Suppressor macrophage (primary cell): ENCODE data around the gene ALLC.
A peak's percentile ranks its signal among the peaks of the same experiment; 100 is the strongest.

Experiments used
- DNase-seq, 4 experiments: peaks; one replicate each; pipeline ENCODE4 v3.0.0-alpha.2; 2020 to 2022

ALLC gene

DNA sequence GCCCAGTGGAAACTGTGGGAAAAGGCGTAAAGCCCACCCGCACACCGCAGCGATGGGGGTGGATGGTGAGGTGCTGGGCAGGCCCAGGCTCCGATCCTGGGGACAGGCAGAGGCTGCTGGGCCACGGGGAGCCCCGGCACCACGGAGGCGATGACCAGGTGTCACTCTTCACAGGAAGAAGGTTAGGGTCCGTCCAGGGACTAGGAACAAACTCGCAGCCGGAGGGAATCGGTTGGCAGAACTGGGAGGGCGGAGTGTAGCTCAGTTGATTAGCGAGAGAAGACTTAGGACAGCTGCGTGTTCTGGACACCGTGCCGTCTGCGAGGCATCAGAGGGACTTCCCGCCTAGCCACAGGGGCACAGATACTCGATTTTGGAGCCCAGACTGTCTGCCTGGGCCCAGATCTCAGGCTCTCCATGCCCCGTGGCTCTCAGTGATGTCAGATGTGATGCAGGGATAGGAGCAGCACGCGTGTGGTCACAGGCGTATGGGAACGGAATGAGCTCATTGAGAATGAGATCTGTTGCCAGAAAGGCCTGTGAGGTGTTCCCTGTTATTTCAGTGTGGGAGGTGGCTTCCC, 16.1 kb upstream of the ALLC start:
- DNase-seq = no peak

DNA sequence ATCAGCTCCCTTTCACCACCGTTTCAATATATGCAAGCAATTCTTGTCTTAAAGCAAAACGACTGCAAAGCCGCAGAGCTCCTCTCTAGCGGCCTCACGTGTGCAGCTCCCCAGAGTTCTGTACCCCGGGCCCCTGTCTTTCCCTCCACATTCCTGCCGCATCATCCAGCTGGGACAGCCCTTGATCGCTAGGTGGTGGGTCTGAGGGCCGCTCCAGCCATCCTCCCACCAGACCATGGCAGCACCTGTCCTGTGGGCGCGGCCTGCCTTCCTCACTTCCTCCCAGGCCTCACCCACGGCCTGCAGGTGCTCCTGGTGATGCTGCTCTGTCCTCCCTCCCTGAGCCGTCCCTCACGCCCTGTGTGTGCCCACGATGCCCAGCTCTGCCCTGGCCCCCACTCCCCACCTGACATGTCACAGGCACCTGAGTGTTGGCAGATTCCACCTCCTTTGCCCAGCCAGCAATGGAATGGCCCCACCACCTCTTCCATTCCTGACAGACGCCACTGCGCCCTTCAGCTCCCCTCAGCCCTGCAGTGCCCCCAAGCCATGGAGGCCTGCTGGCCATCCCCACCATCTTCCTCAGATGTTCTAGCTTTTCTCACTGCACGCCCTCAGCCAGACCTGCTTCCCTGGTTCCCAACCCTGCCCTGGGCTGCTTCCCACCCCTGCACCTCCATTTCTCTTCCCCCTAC, 15.3 kb upstream of the ALLC start:
- no peak for DNase-seq

DNA sequence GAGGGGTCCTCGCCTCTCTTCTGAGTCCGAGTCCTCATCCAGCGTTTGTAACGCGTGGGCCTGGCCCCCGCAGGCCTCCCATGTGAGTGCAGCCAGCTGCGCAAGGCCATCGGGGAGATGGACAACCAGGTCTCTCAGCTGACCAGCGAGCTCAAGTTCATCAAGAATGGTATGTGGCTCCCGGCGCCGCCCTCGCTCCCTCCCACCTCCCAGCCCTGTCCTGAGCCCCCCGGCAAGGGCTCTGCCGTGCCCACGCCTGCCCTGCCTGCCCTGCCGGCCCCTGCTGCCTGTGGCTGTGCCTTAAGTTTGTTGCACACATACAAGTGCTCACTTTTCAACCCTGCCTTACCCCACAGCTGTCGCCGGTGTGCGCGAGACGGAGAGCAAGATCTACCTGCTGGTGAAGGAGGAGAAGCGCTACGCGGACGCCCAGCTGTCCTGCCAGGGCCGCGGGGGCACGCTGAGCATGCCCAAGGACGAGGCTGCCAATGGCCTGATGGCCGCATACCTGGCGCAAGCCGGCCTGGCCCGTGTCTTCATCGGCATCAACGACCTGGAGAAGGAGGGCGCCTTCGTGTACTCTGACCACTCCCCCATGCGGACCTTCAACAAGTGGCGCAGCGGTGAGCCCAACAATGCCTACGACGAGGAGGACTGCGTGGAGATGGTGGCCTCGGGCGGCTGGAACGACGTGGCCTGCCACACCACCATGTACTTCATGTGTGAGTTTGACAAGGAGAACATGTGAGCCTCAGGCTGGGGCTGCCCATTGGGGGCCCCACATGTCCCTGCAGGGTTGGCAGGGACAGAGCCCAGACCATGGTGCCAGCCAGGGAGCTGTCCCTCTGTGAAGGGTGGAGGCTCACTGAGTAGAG, 14.4 kb upstream of the ALLC start:
- no peak for DNase-seq

DNA sequence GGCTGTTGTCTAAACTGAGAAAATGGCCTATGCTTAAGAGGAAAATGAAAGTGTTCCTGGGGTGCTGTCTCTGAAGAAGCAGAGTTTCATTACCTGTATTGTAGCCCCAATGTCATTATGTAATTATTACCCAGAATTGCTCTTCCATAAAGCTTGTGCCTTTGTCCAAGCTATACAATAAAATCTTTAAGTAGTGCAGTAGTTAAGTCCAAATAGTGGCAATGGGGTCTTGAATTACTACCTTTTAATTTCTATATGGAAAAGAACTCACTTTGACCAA, 13.8 kb upstream of the ALLC start:
- no peak for DNase-seq

DNA sequence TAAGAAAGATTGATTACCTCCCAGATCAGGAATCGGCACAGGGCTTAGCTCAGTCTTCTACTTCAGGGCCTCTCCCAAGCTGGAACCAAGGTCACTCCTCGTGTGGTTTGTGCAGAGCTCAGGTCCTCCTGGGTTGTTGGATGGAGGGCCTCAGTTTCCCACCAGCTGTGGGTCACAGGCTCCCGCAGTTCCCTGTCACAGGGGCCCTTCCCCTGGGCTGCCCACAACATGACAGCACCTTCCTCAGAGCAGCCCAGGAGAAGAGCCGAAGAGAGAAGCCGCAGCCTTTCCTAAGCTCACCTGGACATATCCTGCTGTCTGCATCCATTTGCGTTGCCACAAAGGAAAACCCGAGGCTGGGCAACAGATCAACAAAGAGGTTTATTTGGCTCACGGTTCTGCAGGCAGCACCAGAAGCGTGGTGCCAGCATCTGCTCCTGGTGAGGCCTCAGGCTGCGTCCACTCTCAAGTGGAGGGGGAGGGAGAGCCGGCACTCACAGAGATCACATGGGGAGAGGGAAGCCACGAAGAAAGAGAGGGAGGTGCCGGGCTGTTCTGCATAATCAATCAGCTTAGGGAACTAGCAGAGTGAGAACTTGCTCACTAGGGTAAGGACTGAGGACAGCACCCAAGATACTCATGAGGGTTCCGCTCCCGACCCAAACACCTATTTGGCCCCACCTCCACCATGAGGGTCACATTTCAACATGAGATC, 13.0 kb upstream of the ALLC start:
- no peak for DNase-seq

DNA sequence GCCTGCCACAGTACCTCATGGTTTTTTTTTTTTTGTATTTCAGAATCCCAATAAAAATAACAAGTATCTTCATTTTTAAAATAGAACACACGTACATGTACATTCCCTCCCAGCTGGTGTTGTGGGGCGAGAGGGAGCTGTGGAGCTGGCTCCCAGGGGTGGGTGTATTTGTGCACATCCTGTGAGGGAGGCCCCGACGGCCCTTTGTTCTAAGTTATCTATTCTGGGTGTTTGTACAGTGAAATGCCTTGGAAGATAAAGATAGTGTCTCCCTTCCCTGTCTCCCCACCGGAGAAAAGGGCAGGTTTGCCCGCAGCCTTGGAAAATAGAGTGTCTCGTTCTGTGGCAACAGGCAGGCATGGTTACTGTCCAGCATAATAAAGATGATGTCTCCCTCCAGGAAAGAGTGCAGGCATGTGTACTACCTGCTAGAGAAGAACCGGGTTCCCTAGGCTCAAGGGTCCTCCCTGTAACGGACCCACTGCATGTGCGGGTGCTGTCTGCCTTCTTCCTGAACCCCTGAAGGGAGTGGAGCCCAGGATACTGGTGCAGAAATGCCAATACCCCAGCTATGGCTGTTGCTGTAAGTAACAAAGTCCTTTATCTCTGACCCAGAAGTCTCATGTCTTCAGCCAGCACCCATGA, 12.1 kb upstream of the ALLC start:
- no peak for DNase-seq

DNA sequence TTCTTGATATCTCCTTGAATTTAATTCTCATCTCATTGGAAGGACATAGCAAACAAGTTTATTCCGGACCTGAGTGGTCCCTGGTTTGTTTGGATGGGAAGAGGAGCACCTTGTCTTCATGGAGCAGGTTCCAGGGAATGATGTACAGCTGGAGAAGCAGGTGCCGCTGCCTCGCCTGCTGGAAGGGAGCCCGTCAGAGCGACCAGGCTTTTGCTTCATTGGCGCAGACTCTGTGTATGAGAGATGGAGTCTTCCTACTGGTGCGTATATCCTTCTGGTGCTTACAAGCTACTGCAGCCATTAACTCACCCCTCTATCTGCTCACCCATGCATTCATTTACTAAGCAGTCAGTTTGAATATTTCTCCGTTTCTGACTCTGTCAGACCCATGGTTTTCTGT, 11.6 kb upstream of the ALLC start:
- no peak for DNase-seq

DNA sequence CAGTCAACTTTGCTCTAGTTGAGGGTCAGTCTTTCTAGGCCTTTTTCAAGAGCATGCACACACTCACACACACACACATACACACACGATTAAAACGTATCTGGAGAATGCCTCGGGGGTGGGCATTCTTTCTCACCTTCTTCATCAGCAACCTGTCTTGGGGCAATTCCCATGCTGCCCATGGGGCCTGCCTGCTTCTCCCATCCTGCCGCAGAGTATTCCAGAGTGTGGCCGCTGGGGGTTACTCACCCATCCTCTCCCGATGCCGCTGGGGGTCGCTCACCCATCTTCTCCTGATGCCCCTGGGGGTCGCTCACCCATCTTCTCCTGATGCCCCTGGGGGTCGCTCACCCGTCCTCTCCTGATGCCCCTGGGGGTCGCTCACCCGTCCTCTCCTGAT, 10.8 kb upstream of the ALLC start:
- no peak for DNase-seq

DNA sequence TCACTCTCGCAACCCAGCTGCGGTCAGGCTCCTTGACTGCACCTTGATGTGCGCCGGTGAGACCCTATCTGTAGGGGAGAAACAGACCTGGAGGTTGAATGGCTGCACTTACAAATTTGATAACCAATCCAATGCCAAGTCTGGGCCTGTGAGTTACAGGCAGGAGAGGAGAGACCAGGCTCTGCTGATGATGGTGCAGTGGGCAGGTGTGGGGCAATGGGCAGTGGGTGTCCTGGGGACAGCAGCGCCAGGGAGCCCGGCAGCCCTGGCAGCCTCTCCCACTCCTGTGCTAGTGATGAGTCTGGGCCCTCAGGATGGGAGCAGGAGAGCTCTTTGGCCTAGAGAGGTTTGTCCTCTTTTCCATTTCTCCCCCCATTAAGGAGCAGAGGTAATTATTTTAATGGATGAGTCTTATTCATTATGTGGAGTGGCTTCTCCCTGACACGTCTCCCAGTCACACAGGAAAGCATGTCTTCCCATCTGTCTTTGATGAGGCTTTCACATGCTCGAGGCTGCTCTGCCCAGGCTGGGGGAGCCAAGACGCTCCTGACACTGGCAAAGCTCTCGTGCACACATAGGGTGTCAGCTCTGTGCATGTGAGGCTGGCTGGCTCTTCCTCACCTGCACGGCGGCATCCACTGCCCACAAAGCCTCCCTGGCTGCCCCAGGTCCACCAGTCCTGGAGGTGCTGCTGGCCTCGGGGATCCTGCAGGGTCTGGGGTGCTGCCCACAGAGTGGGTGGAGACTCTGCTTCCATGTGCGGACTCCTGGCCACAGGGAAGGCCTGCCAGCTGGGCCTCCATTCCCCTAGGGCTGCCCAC, 10.0 kb upstream of the ALLC start:
- no peak for DNase-seq

DNA sequence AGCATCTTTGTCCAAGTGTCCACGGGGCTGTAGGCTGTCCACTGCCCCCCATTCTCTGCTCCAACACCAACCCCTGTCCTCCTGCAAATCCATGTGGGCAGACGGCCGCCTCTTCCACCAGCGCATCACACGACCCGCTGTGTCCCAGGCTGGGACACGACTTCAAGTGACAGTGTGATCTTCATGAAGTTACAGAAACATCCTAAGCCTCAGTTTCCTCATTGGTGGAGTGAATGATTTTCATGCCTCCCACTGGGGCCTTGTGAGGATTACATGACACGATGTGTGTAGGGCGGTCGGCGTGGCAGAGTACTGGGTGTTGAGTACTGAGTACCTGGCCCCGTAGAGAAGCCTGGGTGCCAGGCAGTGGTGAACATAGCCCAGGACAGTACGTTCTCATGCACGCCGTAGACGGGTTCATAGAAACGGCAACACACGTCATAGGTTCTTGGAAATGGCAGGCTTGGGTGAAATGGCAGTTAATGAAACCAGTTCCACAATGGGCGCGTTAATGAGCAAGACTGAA, 9.3 kb upstream of the ALLC start:
- DNase-seq = no peak

DNA sequence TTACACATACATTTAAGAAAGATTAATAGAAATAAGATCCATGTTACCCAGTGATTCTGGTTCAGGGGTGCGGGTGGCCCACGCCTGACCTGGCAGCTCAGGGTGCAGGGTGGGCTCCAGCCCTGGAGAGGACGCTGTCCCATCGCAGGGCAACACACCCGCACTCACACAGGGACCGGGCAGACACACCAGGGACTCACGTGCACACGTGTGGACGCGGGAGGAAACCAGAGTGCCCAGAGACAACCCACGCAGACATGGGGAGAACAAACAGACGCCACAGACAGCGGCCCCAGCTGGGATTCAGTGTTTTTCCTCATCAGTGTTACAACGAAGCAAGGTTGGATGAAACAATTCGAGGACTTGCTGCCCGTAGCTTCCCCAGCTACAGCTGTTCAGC, 8.4 kb upstream of the ALLC start:
- no peak for DNase-seq

DNA sequence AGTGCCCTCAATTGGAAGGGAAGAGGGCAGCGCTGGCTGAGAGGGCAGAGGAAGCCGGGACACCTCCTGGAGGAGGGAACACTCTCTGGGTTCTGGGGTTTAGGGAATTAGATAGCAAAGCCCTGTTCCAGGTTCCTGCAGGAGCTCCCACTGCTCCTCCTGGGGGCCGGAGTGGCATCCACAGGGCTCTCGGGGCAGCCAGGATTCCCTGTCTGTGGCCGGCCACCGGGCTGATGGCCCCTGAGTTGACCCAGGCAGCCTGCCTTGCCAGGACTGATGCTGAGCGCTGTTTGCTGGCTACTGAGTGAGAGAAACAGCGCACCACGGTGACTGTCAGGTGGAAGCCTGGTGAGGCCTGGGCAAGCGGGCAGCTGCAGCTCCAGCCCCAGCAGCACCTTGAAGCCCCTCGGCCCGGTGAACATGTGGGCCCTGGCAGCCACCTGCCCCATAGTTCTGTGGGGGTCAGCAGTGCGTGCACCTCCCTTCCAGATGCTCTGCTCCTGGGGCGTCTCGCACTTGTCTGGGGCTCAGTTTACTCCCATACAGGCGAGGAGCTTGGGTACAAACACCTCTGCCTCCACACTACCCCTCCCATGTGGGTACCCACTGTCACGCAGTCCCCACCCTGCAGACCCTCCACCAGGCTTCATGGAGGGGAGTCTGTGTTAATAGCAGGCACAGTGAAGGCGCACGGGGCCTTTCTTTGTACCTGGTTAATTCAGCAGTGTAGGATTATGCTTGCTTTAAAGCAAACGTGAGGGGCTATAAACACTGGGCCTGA, 7.7 kb upstream of the ALLC start:
- DNase-seq = no peak

DNA sequence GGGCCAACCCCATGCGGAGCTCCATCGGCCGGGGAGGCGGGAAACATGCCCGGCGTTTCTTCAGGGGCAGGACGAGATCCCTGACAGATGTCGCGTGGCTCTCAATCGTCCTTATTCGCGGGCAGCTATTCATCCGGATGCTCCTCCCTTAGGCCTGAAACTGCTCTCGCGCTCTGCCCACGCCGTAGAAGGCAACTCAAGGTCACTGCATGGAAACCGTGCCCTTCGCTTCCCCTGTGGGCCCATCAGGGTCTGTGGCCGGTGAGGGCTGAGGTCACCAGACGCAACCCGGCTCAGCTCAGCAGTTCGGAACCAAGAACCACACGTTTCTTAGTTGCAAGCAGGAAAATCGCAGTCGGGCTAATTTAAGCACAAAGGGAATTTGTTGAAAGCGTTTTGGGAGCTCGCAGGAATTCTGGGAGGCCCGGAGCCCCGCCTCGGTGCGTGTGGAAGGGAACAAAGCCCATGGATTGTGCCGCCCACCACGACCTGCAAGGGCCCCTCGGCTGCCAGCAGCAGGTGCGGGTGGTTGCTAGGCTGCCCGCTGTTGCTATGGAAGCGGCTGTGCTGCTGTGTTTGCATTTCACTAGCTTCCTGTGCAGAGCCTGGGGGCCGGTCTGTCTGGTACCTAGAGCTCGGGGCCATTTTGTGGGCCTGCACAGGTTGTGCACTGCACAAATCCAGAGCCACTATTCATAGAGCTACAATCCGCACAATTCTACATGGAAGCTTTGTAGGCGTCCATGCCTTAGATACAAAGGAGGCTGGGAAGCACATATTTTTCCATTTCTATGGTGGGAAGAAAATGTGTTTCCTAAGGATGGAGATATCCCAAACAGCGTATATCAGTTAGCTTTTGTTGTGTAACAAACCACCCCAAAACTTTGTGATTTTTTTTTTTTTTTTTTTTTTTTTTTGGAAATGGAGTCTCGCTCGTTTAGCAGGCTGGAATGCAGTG, 6.0 kb upstream of the ALLC start:
- peak; percentile 63 to 84 (median 74) for DNase-seq

DNA sequence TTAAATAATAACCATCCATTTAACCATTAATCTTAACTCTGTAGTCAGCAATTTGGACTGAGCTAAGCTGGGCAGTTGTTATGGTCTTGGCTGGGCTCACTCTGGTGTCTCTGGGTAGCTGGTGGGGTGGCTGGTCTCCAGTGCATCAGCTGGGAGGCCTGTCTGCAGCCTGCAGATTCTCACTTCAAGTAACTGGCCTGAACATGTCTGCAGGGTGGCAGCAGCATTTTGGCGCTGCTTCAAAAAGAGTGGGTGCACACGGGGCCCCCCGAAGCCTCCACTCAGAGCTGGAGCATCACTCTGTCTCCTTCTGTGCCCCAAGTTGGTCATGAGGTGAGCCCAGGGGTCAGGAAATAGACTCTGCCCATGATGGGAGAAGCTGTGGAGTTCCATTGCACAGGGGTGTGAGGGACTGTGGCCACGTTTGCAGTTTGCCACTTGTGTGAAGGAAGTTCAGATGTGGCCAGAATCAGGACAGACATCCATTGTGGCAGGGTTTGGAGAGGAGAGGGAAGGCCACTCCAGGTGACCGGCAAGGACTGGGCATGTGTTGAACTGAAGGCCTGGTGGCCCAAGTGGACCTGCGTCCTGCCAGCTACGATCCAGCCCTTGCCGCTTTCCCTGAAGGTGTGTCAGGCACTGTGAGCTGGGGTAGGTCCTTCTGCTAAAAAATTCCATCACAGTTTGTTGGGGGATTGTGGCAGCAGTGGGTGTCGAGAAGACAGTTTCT, 4.9 kb upstream of the ALLC start:
- no peak for DNase-seq

DNA sequence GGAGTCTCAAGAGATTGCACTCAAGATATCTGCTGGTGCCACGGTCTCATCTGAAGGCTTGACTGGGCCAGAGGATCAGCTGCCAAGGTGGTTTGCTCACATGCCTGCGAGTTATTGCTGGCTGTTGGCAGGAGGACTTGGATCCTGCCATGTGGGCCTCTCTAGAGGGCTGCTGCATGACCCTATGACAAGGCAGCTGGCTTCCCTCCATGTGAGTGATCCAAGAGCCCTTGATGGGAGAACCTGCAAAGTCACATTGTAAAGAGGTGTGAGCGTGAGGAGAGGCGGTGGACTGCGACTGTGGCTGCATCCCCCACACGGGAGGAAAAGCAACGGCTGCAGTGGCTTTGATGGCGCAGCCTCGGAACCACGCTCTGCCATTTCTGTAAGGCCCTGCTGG, 4.0 kb upstream of the ALLC start:
- no peak for DNase-seq

DNA sequence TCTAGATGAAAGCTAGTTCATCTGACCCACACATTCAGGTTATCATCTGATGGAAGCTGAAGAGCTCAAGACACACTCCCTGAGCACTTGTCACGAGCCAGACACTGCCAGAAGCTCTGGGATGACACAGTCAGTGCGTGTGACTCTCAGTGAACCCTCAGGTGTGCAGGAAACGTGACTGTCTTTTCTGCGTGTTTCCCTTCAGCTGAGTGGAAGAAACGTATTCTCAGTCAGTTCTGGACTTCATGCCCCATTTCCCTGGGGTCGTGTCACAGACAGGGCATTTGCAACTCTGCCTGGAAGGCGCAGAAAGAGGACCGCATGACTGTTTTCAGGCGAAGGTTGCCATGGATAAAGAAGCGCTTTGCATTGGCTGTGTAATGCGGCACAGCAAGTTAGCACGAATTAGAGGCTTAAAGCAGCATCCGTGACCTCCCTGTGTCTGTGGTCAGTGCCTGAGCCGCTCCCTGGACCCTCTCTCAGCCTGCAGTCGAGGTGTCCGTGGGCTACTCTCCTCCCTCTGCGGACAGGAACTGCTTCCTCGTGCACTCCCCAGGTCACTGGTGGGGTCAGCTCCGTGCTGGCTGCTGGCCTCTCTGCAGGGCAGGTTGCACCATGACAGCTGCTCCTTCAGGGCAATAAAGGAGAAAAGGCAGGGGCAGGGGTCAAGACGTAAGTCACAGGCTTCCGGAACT, 3.3 kb upstream of the ALLC start:
- no peak for DNase-seq

DNA sequence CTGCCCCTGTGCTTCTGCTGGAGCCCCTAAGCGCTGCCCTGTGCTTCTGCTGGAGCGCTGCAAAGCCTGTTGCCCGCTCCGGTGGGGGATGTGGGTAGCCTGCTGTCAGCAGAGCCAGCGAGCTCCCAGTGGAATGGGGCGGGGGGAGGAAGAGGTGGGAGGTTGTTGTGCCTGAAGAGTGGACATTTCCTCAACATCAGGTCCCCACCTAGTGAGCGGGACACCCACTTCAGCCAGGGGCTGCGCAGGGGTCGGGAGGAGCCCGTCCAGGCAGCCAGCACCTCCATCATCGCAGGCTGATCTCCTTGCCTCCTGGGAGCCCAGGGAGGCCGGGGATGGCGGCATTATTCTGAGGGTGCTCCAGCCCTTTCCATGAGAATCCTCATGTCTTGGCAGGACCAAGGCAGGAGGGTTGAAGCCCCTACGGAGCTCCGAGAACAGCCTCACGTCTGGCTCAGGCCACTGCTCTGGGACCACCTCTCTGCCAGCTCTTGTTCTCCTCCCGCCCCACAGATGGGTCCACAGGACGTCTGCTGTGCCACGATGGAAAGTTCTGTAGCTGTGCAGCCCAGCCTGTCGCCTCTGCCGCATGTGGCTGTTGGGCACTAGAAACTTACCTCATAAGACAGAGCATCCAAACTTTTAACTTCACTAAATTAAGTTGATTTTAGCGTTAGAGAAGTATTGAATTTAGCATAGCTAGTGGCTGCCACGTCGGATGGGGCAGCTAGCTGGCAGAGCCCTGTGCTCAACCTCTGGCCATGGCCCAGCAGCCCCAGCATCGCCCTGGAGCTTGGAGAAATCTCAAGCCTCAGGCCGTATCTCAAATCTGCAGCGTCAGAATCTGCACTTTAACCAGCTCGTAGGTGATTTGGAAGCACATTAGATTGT, 1.9 kb upstream of the ALLC start:
- no peak for DNase-seq
